ENCODE measurements around the gene FAAP100.

GRCh38 chr17:81567191-81567590 is 15.0 kb upstream of the FAAP100 start:
- TF ChIP-seq, protein P1, sequence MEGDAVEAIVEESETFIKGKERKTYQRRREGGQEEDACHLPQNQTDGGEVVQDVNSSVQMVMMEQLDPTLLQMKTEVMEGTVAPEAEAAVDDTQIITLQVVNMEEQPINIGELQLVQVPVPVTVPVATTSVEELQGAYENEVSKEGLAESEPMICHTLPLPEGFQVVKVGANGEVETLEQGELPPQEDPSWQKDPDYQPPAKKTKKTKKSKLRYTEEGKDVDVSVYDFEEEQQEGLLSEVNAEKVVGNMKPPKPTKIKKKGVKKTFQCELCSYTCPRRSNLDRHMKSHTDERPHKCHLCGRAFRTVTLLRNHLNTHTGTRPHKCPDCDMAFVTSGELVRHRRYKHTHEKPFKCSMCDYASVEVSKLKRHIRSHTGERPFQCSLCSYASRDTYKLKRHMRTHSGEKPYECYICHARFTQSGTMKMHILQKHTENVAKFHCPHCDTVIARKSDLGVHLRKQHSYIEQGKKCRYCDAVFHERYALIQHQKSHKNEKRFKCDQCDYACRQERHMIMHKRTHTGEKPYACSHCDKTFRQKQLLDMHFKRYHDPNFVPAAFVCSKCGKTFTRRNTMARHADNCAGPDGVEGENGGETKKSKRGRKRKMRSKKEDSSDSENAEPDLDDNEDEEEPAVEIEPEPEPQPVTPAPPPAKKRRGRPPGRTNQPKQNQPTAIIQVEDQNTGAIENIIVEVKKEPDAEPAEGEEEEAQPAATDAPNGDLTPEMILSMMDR (IDR thresholded peaks at IDR 0.05; ENCODE audit: insufficient read depth, low read length), result no peak
- TF ChIP-seq SPI1 (IDR thresholded peaks at IDR 0.05; ENCODE audit: borderline replicate concordance, low read depth) (no peak), REST (IDR thresholded peaks at IDR 0.05; ENCODE audit: insufficient replicate concordance, low read depth) (no peak), POLR2AphosphoS5 (IDR thresholded peaks at IDR 0.05; ENCODE audit: low read depth) (no peak), GABPA (IDR thresholded peaks at IDR 0.05; ENCODE audit: low read depth) (no peak)

All from HL-60 (cell line).